HG02623 (cell line): ENCODE results near the gene ATAD3A.
"Not testable (repeated sequence)": the region's sequence is repeated elsewhere in the genome, so short reads cannot be mapped to it uniquely, and the experiment has no call there.

Experiments used
- ATAC-seq: cut with Tn5 transposase; IDR thresholded peaks from one replicate; pipeline ENCODE4 v1.9.1; 2021; ENCODE audit warnings: moderate library complexity; ENCODE audit not compliant: unreplicated experiment

The ATAD3A gene

GRCh38 chr1:1511533-1512285, at the start of gene ATAD3A:
Gene ATAD3A, plus strand, starts transcription at chr1:1512162. Its CDS starts 107 bp downstream, at chr1:1512269.
- peak; percentile 87 for ATAC-seq

GRCh38 chr1:1462318-1462966, 49.5 kb upstream of the ATAD3A start:
- no peak for ATAC-seq

GRCh38 chr1:1463312-1463711, 48.6 kb upstream of the ATAD3A start:
- no peak for ATAC-seq

- not testable (repeated sequence) for ATAC-seq
These were observed 43.6 kb upstream of the ATAD3A start for GRCh38 chr1:1468196-1468985.

- ATAC-seq = no peak
These were observed 41.2 kb upstream of the ATAD3A start for GRCh38 chr1:1470626-1471388.

- ATAC-seq = peak; percentile 85
These were observed 40.4 kb upstream of the ATAD3A start, which contains the start of gene ATAD3B for GRCh38 chr1:1471389-1472052. Gene ATAD3B, plus strand, starts transcription at chr1:1471765. Its CDS starts 120 bp downstream, at chr1:1471885.

- ATAC-seq = not testable (repeated sequence)
These were observed 39.7 kb upstream of the ATAD3A start for GRCh38 chr1:1472053-1472876.

- not testable (repeated sequence) for ATAC-seq
These were observed 36.0 kb upstream of the ATAD3A start for GRCh38 chr1:1476011-1476410.

GRCh38 chr1:1477206-1477605, 34.8 kb upstream of the ATAD3A start:
- no peak for ATAC-seq

- ATAC-seq = no peak
These were observed 32.1 kb upstream of the ATAD3A start for GRCh38 chr1:1479547-1480487.

GRCh38 chr1:1480488-1480867, 31.5 kb upstream of the ATAD3A start:
- ATAC-seq = not testable (repeated sequence)

GRCh38 chr1:1481811-1482210, 30.2 kb upstream of the ATAD3A start:
- not testable (repeated sequence) for ATAC-seq

GRCh38 chr1:1482856-1483255, 29.1 kb upstream of the ATAD3A start:
- no peak for ATAC-seq

- no peak for ATAC-seq
These were observed 28.2 kb upstream of the ATAD3A start for GRCh38 chr1:1483714-1484113.

- ATAC-seq = not testable (repeated sequence)
These were observed 26.8 kb upstream of the ATAD3A start for GRCh38 chr1:1484976-1485750.

GRCh38 chr1:1485755-1486317, 26.1 kb upstream of the ATAD3A start:
- not testable (repeated sequence) for ATAC-seq

GRCh38 chr1:1487701-1488100, 24.3 kb upstream of the ATAD3A start:
- ATAC-seq = no peak
